HEK293T (cell line): ENCODE results near the gene FRYL.

ENCODE experiments used
- CTCF ChIA-PET: fragments of 350-600 bp; formaldehyde crosslinking; extraction: SDS; loops from one replicate; lab custom pipeline; 2021; ENCODE audit warnings: antibody characterized with exemption, inconsistent platforms; lab: Yijun Ruan, JAX
- POLR2A ChIA-PET: fragments of 350-600 bp; formaldehyde crosslinking; extraction: SDS; loops from one replicate; lab custom pipeline; 2020; ENCODE audit warnings: antibody characterized with exemption, inconsistent platforms; lab: Yijun Ruan, JAX
- DNase-seq: peaks from one replicate; pipeline ENCODE4 v3.0.0; 2012; ENCODE audit warnings: mixed read lengths; ENCODE audit errors: extremely low spot score
- ARNT ChIP-seq: fragments of 450-650 bp; IDR thresholded peaks from 2 replicates; pipeline ENCODE4 v1.6.1; 2017; ENCODE audit warnings: mild to moderate bottlenecking
- BHLHE40 ChIP-seq: fragments of 450-650 bp; IDR thresholded peaks from 2 replicates; pipeline ENCODE4 v1.6.1; 2016; ENCODE audit warnings: mild to moderate bottlenecking, moderate library complexity, borderline replicate concordance
- CTBP1 ChIP-seq: fragments of 450-650 bp; IDR thresholded peaks from 2 replicates; pipeline ENCODE4 v1.6.1; 2016; ENCODE audit warnings: borderline replicate concordance
- ELF4 ChIP-seq: fragments of 450-650 bp; IDR thresholded peaks from 2 replicates; pipeline ENCODE4 v1.6.1; 2017; ENCODE audit warnings: antibody characterized with exemption
- FOXA1 ChIP-seq: fragments of 450-650 bp; IDR thresholded peaks from 2 replicates; pipeline ENCODE4 v1.6.1; 2016; ENCODE audit warnings: mild to moderate bottlenecking
- FOXK2 ChIP-seq: fragments of 450-650 bp; IDR thresholded peaks from 2 replicates; pipeline ENCODE4 v1.6.1; 2016; ENCODE audit warnings: mild to moderate bottlenecking
- FOXM1 ChIP-seq: fragments of 450-650 bp; IDR thresholded peaks from 2 replicates; pipeline ENCODE4 v1.6.1; 2017; ENCODE audit warnings: mild to moderate bottlenecking, borderline replicate concordance
- HDGF ChIP-seq: fragments of 450-650 bp; IDR thresholded peaks from 2 replicates; pipeline ENCODE4 v1.6.1; 2017; ENCODE audit warnings: antibody characterized with exemption, borderline replicate concordance
- L3MBTL2 ChIP-seq: fragments of 450-650 bp; conservative IDR thresholded peaks from 2 replicates; pipeline ENCODE4 v1.6.1; 2016; ENCODE audit warnings: mild to moderate bottlenecking
- LEF1 ChIP-seq: fragments of 450-650 bp; IDR thresholded peaks from 2 replicates; pipeline ENCODE4 v1.6.1; 2017; ENCODE audit warnings: mild to moderate bottlenecking, borderline replicate concordance
- NFRKB ChIP-seq: fragments of 450-650 bp; IDR thresholded peaks from 2 replicates; pipeline ENCODE4 v1.6.1; 2016; ENCODE audit warnings: mild to moderate bottlenecking, moderate library complexity
- PKNOX1 ChIP-seq: fragments of 450-650 bp; IDR thresholded peaks from 2 replicates; pipeline ENCODE4 v1.6.1; 2016
- SP1 ChIP-seq: fragments of 450-650 bp; IDR thresholded peaks from 2 replicates; pipeline ENCODE4 v1.6.1; 2017
- SUZ12 ChIP-seq: fragments of 450-650 bp; IDR thresholded peaks from 2 replicates; pipeline ENCODE4 v1.6.1; 2016; ENCODE audit warnings: mild to moderate bottlenecking
- TARDBP ChIP-seq: fragments of 450-650 bp; IDR thresholded peaks from 2 replicates; pipeline ENCODE4 v1.6.1; 2016
- ZNF384 ChIP-seq: fragments of 450-650 bp; IDR thresholded peaks from 2 replicates; pipeline ENCODE4 v1.6.1; 2016

FRYL gene

DNA sequence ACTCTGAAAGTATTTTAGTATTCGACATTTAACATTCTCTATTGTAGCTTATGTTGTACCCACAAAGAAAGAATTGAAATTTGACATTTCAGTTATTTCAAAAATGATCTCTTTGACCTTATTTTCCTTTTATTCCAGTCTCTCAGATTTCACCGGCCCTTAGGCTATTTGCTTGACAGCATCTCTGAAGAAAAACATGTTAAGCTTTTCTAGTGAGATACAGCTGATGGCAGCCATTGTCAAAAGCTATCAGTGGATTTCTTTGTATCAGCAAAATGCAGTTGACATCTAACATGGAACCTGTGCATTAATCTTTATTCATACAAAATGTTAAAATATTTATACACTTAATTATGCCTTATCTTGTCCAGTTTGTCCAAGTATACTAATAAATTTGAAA is 273.4 kb downstream of the FRYL start:
- ChIA-PET CTCF (no interaction called here), POLR2A (no interaction called here)
- TF ChIP-seq ELF4 = no peak
- no peak for TF ChIP-seq ZNF384
- TF ChIP-seq PKNOX1 = no peak
- no peak for TF ChIP-seq CTBP1
- no peak for DNase-seq

GRCh38 chr4:48504352-48504751 is 275.7 kb downstream of the FRYL start:
- TF ChIP-seq SUZ12 (no peak), CTBP1 (no peak), PKNOX1 (no peak), FOXM1 (no peak), ARNT (no peak), FOXK2 (no peak), HDGF (no peak), SP1 (no peak), ZNF384 (no peak), BHLHE40 (no peak), NFRKB (no peak), ELF4 (no peak), FOXA1 (no peak)
- DNase-seq = no peak
- ChIA-PET CTCF (no interaction called here), POLR2A (no interaction called here)

- CTCF ChIA-PET = no interaction called here
- no peak for TF ChIP-seq L3MBTL2
- no peak for TF ChIP-seq SUZ12
- no peak for TF ChIP-seq CTBP1
- no peak for TF ChIP-seq HDGF
- TF ChIP-seq SP1 = no peak
- TF ChIP-seq LEF1 = no peak
- TF ChIP-seq PKNOX1 = no peak
- TF ChIP-seq ARNT = no peak
- no peak for TF ChIP-seq BHLHE40
- POLR2A ChIA-PET = no interaction called here
- DNase-seq = no peak
These were observed 276.1 kb downstream of the FRYL start for GRCh38 chr4:48504026-48504330.

GRCh38 chr4:48503233-48504025 is 276.6 kb downstream of the FRYL start:
- CTCF ChIA-PET = no interaction called here
- DNase-seq = no peak
- TF ChIP-seq NFRKB (no peak), CTBP1 (no peak), ELF4 (no peak), L3MBTL2 (no peak), PKNOX1 (no peak)
- POLR2A ChIA-PET = no interaction called here

- ChIA-PET CTCF (no interaction called here), POLR2A (no interaction called here)
- TF ChIP-seq ZNF384 (no peak), BHLHE40 (no peak), LEF1 (no peak), HDGF (no peak), ARNT (no peak), FOXM1 (no peak), L3MBTL2 (no peak), NFRKB (no peak), SP1 (no peak), FOXK2 (no peak), PKNOX1 (no peak), ELF4 (no peak), SUZ12 (no peak), TARDBP (no peak), FOXA1 (no peak), CTBP1 (no peak)
- DNase-seq = no peak
These were observed 280.5 kb downstream of the FRYL start for GRCh38 chr4:48499551-48500066.
